PC-3 (cell line): Measurements from ENCODE around the gene NEDD4. TPM values are rescaled to one million over a fixed set of nuclear protein-coding genes. Genes with fewer than 3 reads are reported as not detected.
"Not testable (repeated sequence)": the region's sequence is repeated elsewhere in the genome, so short reads cannot be mapped to it uniquely, and the experiment has no call there.

Source experiments
- ATAC-seq: fragments of 200-7000 bp; cut with Tn5 transposase; 2 replicates; pipeline ENCODE4 v1.9.1; 2020; ENCODE audit warnings: mild to moderate bottlenecking, moderate library complexity
- BruUV-seq: library from RNA; stranded (reverse); fragments of 400-500 nt; replicated peaks from 2 replicates; lab custom pipeline; 2021; lab: Mats Ljungman, UMichigan
- CTCF ChIA-PET: fragments of 300-600 bp; sonication (Branson Sonifier 250); formaldehyde crosslinking; loops from one replicate; lab custom pipeline; 2022; ENCODE audit warnings: antibody characterized with exemption; lab: Charles Lee
- POLR2A ChIA-PET: fragments of 300-600 bp; sonication (Branson Sonifier 250); formaldehyde crosslinking; loops from one replicate; lab custom pipeline; 2022; ENCODE audit warnings: antibody characterized with exemption; ENCODE audit not compliant: unreplicated experiment; lab: Charles Lee
- DNase-seq: peaks from one replicate; pipeline ENCODE4 v3.0.0-alpha.2; 2015
- H2AFZ ChIP-seq: fragments of 300-600 bp; sonication (generic); 2 replicates; pipeline ENCODE4 v1.6.0; 2016; ENCODE audit warnings: antibody characterized with exemption, low read length
- H3F3A ChIP-seq: fragments of 300-600 bp; sonication (generic); one replicate; pipeline ENCODE4 v1.6.0; 2017; ENCODE audit warnings: antibody characterized with exemption, low read length, control low read depth, mild to moderate bottlenecking; ENCODE audit not compliant: unreplicated experiment
- H3K27ac ChIP-seq: fragments of 300-600 bp; sonication (generic); 2 replicates; pipeline ENCODE4 v1.5.1; 2016; ENCODE audit warnings: mild to moderate bottlenecking, low read length
- H3K27me3 ChIP-seq: fragments of 300-600 bp; sonication (generic); 2 replicates; pipeline ENCODE4 v1.6.1; 2016; ENCODE audit warnings: low read length, mixed read lengths
- H3K36me3 ChIP-seq: fragments of 300-600 bp; sonication (generic); 2 replicates; pipeline ENCODE4 v1.6.1; 2016; ENCODE audit warnings: low read depth, mixed run types, low read length, mixed read lengths
- H3K4me1 ChIP-seq: fragments of 300-600 bp; sonication (generic); 2 replicates; pipeline ENCODE4 v1.5.1; 2016; ENCODE audit warnings: low read length; ENCODE audit not compliant: insufficient read depth
- H3K4me2 ChIP-seq: fragments of 300-600 bp; sonication (generic); 2 replicates; pipeline ENCODE4 v1.6.0; 2016; ENCODE audit warnings: low read length
- H3K4me3 ChIP-seq: fragments of 300-600 bp; sonication (generic); 2 replicates; pipeline ENCODE4 v1.5.1; 2016; ENCODE audit warnings: mild to moderate bottlenecking, low read length, mixed read lengths
- H3K79me2 ChIP-seq: fragments of 300-600 bp; sonication (generic); 2 replicates; pipeline ENCODE4 v1.6.1; 2017; ENCODE audit warnings: low read length, mixed read lengths
- H3K9ac ChIP-seq: fragments of 300-600 bp; sonication (generic); 2 replicates; pipeline ENCODE4 v1.6.0; 2016; ENCODE audit warnings: mild to moderate bottlenecking, low read length
- H3K9me2 ChIP-seq: fragments of 300-600 bp; sonication (generic); replicated peaks from 2 replicates; pipeline ENCODE4 v1.6.1; 2016; ENCODE audit warnings: mixed run types, low read length, mixed read lengths
- H3K9me3 ChIP-seq: fragments of 300-600 bp; sonication (generic); 2 replicates; pipeline ENCODE4 v1.6.1; 2016; ENCODE audit warnings: low read length, mixed read lengths
- H4K20me1 ChIP-seq: fragments of 300-600 bp; sonication (generic); 2 replicates; pipeline ENCODE4 v1.6.1; 2016; ENCODE audit warnings: low read length, mixed read lengths
- CTCF ChIP-seq: fragments of 300-600 bp; sonication (generic); conservative IDR thresholded peaks from 2 replicates; pipeline ENCODE4 v1.5.1; 2017; ENCODE audit warnings: antibody characterized with exemption, low read depth, mild to moderate bottlenecking, low read length
- EZH2 ChIP-seq: fragments of 300-600 bp; sonication (generic); IDR thresholded peaks from one replicate; pipeline ENCODE4 v1.6.1; 2017; ENCODE audit warnings: antibody characterized with exemption, mild to moderate bottlenecking, low read length; ENCODE audit not compliant: unreplicated experiment
- EZH2phosphoT487 ChIP-seq: fragments of 300-600 bp; sonication (generic); IDR thresholded peaks from 2 replicates; pipeline ENCODE4 v1.6.1; 2018; ENCODE audit warnings: mild to moderate bottlenecking, antibody characterized with exemption, low read length, borderline replicate concordance
- intact Hi-C: fragments of 100-400 bp; cut with micrococcal nuclease; formaldehyde crosslinking; loops from 2 replicates; pipeline ENCODE4 v1.9.0; 2023
- total RNA-seq: library from RNA; depleted of rRNA; stranded (reverse); fragments of >200 nt; gene quantifications from 2 replicates; pipeline ENCODE4 v1.2.3, GENCODE V29; 2014

Gene NEDD4
- total RNA-seq, 1 experiment from 2014 or later = 9.6 TPM

- CTCF ChIA-PET = no interaction called here
- Histone ChIP-seq H3K36me3 (no peaks in the 10 kb centered on the region), H3K9me3 (no peaks in the 10 kb centered on the region), H3K4me3 (no peak overlapping the region), H3K79me2 (no peaks in the 10 kb centered on the region), H3K27ac (no peak overlapping the region), H4K20me1 (no peaks in the 10 kb centered on the region), H2AFZ (no peak overlapping the region), H3K4me2 (no peak overlapping the region), H3K9me2 (no peaks in the 10 kb centered on the region), H3F3A (no peaks in the 10 kb centered on the region), H3K4me1 (no peaks in the 10 kb centered on the region), H3K9ac (no peak overlapping the region), H3K27me3 (no peaks in the 10 kb centered on the region)
- ATAC-seq (no peak), DNase-seq (no peak)
- intact Hi-C loops = no loop called here
- TF ChIP-seq EZH2phosphoT487 (no peak), EZH2 (no peak), CTCF (no peak)
- BruUV-seq = no TSS peak
- POLR2A ChIA-PET = no interaction called here
Measured at GRCh38 chr15:55823699-55824340, 169.6 kb downstream of the NEDD4 start.

GRCh38 chr15:55823191-55823670 lies 170.2 kb downstream of the NEDD4 start:
- no peak overlapping the region for H2AFZ ChIP-seq
- POLR2A ChIA-PET = no interaction called here
- no peaks in the 10 kb centered on the region for H4K20me1 ChIP-seq
- no peak overlapping the region for H3K4me3 ChIP-seq
- no peaks in the 10 kb centered on the region for H3K79me2 ChIP-seq
- H3K36me3 ChIP-seq = no peaks in the 10 kb centered on the region
- no peaks in the 10 kb centered on the region for H3K9me2 ChIP-seq
- H3K9me3 ChIP-seq = no peaks in the 10 kb centered on the region
- no peaks in the 10 kb centered on the region for H3K27me3 ChIP-seq
- DNase-seq = no peak
- H3F3A ChIP-seq = no peaks in the 10 kb centered on the region
- no peak overlapping the region for H3K27ac ChIP-seq
- no peak overlapping the region for H3K4me2 ChIP-seq
- TF ChIP-seq CTCF = no peak
- no peak for TF ChIP-seq EZH2
- TF ChIP-seq EZH2phosphoT487 = no peak
- H3K4me1 ChIP-seq = no peaks in the 10 kb centered on the region
- ATAC-seq = no peak
- BruUV-seq = no TSS peak
- CTCF ChIA-PET = no interaction called here
- no peak overlapping the region for H3K9ac ChIP-seq
- intact Hi-C loops = no loop called here

GRCh38 chr15:55821740-55822139 lies 171.7 kb downstream of the NEDD4 start:
- BruUV-seq, H3K79me2 ChIP-seq, CTCF ChIA-PET, H3K9me2 ChIP-seq, H3K36me3 ChIP-seq, POLR2A ChIA-PET, ATAC-seq, H2AFZ ChIP-seq, H3F3A ChIP-seq, H4K20me1 ChIP-seq, H3K27me3 ChIP-seq, H3K4me1 ChIP-seq, intact Hi-C loops, H3K4me2 ChIP-seq, H3K9ac ChIP-seq, H3K9me3 ChIP-seq, DNase-seq, H3K4me3 ChIP-seq, H3K27ac ChIP-seq: not testable (repeated sequence)
